H1 (cell line): ENCODE measurements around the gene PGLYRP1. TPM values are rescaled to one million over a fixed set of nuclear protein-coding genes. Genes with fewer than 3 reads are reported as not detected.

ENCODE experiments used
- ATF3 ChIP-seq: IDR thresholded peaks from 2 replicates; pipeline ENCODE4 v1.6.1; 2011; ENCODE audit warnings: low read depth, mild to moderate bottlenecking, low read length; ENCODE audit not compliant: insufficient read depth
- BCL11A ChIP-seq, 2 experiments: IDR thresholded peaks; one replicate each; pipeline ENCODE4 v1.6.1; 2011; ENCODE audit warnings: low read depth in 2 of 2, low read length in 2 of 2, mild to moderate bottlenecking in 2 of 2
- CBX8 ChIP-seq: fragments of 300-800, 300-1000 bp; sonication (generic); IDR thresholded peaks from 2 replicates; pipeline ENCODE4 v1.7.1; 2016; ENCODE audit warnings: low read depth, low read length, borderline replicate concordance
- CHD1 ChIP-seq: IDR thresholded peaks from 2 replicates; pipeline ENCODE4 v1.6.1; 2012; ENCODE audit warnings: low read depth, low read length, improper control_type of control experiment
- CHD7 ChIP-seq: fragments of 300-600 bp; sonication (generic); IDR thresholded peaks from 2 replicates; pipeline ENCODE4 v1.7.1; 2012; ENCODE audit warnings: low read length, moderate library complexity, mild to moderate bottlenecking, inconsistent platforms; ENCODE audit not compliant: insufficient replicate concordance
- HDAC2 ChIP-seq, 2 experiments: fragments of 300-600 bp in 1 of 2; sonication (generic) in 1 of 2; IDR thresholded peaks; 2 replicates each; pipeline ENCODE4 v1.6.1; 2011 to 2012; ENCODE audit warnings: low read depth in 2 of 2, low read length in 2 of 2, mild to moderate bottlenecking in 2 of 2, moderate library complexity in 2 of 2, borderline replicate concordance in 1 of 2, inconsistent platforms in 1 of 2
- KDM4A ChIP-seq: IDR thresholded peaks from one replicate; pipeline ENCODE4 v1.7.1; 2012; ENCODE audit warnings: low read depth, mild to moderate bottlenecking, moderate library complexity, low read length, inconsistent platforms; ENCODE audit not compliant: severe bottlenecking
- TBP ChIP-seq: IDR thresholded peaks from 2 replicates; pipeline ENCODE4 v1.6.1; 2011; ENCODE audit warnings: low read depth, low read length, improper control_type of control experiment
- YY1 ChIP-seq: IDR thresholded peaks from 2 replicates; pipeline ENCODE4 v1.6.1; 2011; ENCODE audit warnings: low read depth, mild to moderate bottlenecking, low read length
- polyA plus RNA-seq, 7 experiments: library from polyadenylated mRNA; depleted of rRNA in 3 of 7; stranded (reverse) in 5 of 7; unstranded in 2 of 7; fragments of >200 nt in 5 of 7; fragments of 200-250 nt in 2 of 7; gene quantifications; 1 replicate in 5 of 7; 2 replicates in 1 of 7; 4 replicates in 1 of 7; pipeline versions ENCODE4 v1.2.1 to v1.2.3, GENCODE V29; 2011 to 2013; ENCODE audit warnings: missing spikeins in 2 of 7, mixed read lengths in 2 of 7
- total RNA-seq: library from RNA; stranded (reverse); fragmentation: NEBNext Ultra II Directional; extraction: Animal tissue kit (Norgen Biotek cat#: 25700); gene quantifications from 2 replicates; pipeline ENCODE4 v1.2.1, GENCODE V29; 2021

Gene PGLYRP1
- total and polyA plus RNA-seq, 2 of the 8 experiments (the other 6 are each of a cell fraction or from before 2014, with no cell fraction given): not detected

- TF ChIP-seq CHD7: no peak
- no peak for TF ChIP-seq HDAC2 (IDR thresholded peaks at IDR 0.05; ENCODE audit: borderline replicate concordance in 1 of 2, low read depth in 2 of 2, low read length in 2 of 2)
- TF ChIP-seq TBP: no peak
- no peak for TF ChIP-seq CHD1
- no peak for TF ChIP-seq BCL11A (IDR thresholded peaks at IDR 0.05; ENCODE audit: low read depth in 2 of 2, low read length in 2 of 2)
- TF ChIP-seq CBX8: no peak
- TF ChIP-seq YY1: no peak
- no peak for TF ChIP-seq ATF3
- TF ChIP-seq KDM4A: no peak
Measured at GRCh38 chr19:45972081-45972946, 50.5 kb downstream of the PGLYRP1 start (continued).
